GM21526 (cell line): ENCODE results near the gene SOX2.

Experiments
- ATAC-seq: cut with Tn5 transposase; IDR thresholded peaks from one replicate; pipeline ENCODE4 v1.9.1; 2021; ENCODE audit warnings: moderate library complexity; ENCODE audit not compliant: unreplicated experiment, low FRiP score

Gene SOX2

DNA sequence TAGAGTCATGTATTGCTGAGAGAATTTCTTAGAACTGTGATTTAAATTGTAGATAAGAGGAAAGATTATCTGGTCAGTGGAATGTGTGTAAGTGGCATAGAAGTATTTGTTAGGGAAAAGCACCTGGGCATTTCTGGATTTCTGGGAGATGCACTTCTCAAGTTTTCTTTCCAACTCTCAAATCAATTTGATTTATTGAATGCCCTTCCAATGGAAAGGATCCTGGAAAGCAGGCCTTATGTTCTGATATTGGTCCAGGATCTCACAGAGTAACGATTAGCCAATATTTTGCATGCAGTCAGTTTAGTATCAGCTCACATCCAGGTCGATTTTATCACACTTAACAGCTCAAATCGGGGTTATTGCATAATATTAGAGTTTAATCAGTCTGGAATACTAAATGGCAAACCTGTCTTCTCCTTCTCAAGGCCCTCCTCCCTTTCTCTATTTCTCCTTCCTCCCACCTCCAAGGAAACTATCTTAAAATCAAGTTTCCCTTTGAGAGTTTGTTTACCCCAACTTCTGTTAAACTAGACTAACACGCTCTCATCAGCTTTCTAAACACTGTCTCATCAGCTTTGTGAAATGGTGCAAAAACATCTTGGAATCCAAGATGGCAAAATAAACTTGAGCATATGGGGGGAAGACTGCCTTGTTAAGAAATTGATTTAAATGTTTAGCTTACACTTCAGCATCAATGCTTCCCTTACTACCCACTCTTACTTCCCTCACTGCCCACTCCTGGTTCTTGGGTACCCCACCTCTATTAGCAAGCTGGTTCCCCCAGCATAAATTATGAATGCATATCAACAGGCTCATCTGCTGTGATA, 9.5 kb downstream of the SOX2 start:
- ATAC-seq: no peak

DNA sequence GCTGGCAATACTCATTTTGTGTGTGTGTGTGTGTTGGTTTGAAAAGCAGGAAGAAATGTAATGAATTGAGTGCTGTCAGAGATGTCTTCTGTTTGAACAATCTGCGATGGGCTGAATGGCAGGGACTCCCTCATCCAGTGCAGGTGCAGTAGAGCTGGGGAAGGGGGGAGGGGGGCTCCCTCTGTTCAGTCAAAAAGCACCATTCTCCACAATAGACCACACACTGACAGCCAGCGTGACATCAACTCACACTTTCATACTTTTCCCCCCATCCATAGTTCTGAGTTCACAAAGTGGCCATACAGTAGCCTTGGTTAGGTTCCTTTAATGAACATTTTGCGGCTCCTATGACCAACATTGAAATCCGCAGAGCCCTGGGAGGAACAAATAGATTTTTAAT, 10.4 kb downstream of the SOX2 start:
- ATAC-seq: no peak

DNA sequence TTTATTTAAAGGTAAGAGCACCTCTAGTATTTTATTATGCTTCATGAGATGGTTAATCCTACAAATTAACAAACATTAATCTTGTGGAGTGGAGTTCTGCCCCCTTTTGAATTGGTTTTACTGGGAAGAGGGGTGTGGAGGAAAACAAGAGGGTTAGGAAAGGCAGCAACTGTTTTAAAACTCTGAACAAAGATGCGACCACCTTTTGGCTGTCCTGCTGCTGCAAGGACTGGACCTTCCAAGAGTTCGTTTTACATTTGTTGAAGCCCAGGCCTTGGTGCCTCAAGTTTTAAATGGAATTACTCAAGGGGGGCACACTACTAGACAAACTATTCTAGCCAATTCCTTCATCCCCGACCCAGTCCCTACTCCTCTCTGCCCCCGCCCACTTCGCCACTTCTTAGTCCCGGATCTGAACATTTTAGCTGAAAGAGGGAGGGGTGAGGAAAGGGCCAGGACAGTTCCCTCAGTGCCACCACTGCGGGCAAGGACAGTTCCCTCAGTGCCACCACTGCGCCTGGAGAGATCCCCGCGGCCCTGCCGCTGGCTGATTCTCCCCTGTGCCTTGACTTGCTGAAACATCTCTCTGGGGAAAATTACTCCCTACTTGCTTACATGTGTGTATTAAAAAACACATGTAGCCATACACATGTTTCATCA, 11.2 kb downstream of the SOX2 start:
- ATAC-seq: no peak

DNA sequence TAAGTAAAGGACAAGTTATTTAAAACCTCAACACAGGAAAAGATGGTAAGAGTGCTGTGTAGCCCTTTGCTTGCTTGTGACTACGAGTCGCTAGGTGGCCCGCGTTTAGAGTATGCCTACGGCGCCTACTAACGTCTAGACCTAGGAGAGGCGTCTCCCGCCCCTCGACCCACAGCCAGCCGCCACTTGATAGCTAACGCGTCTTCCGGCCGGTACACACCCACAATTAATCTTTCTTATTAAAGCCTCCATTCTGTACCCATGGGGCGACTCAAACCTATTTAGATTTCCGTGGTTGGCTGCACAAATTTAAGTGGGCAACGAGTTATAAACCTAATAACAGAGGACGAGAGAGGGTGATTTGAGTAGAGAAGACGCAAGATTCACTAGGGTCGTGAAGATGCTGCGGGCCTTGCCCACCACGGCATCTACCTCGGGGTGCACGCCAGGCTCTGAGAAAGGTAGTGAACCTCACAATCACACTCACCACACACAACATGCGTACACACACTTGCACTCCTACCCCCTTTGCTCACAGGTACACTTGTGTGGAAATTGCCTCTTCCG, 12.0 kb downstream of the SOX2 start:
- ATAC-seq: no peak

DNA sequence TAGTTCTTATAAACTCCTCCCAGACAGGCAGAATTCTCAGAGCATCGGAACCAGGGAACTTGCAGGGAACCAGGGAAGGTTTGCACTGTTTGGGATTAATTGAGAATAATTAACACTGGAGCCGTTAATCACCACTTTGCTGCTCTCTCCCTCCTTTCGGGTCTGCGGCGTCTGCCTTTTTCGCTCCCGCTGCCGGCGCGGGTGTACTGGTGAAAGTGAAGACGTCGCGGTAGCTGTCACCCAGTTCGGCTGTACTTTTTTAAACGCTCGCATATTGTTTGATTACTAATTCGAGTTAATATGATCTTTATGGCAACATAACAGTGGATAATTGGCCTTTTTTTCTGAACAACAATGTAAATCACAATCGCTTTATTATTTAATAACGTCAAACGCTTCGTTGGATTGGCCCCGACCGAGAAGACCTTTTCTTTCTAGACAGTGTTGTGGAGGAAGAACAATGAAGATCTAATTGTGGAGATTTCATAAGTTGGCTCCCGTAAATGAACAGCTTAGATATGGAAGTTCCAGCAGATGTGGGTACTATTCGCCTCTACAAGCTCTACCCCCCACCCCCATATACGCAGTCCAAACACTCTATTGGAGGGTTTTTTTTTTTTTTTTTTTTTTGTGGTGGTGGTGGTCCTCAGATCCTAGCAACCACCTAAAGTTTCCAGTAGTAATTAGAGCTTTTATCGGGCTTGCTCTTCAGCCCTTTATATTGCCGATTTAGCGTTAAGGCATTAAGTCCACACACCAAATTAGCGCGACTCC, 12.7 kb downstream of the SOX2 start:
- no peak for ATAC-seq

DNA sequence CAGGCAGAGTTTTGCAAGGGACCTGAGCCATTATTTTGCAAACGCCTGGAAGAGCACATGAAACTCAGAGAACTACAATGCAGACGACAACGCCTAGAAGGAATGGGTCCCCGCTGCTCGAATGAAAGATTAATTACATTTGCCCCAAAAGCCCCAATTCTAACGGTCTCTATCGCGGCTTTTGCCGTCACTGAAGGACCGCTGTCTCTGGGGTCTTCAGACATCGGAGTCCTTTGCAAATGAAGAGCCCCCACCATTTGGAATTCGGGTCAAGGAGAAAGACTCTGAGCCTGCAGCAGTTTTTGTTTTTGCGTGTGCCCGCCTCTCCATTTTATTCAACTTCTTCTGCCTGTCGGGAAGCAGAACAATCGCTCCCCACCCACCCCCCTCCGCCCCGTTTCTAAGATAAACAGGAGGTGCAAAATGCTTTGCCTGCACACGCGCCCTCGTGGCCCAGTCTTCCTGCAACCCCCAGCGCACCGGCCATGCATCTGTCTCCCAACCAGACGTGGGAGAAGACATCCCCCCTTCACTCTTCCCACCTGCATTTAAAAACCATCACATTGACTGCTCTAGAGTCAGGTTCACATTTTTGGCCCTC, 13.5 kb downstream of the SOX2 start:
- ATAC-seq: no peak

DNA sequence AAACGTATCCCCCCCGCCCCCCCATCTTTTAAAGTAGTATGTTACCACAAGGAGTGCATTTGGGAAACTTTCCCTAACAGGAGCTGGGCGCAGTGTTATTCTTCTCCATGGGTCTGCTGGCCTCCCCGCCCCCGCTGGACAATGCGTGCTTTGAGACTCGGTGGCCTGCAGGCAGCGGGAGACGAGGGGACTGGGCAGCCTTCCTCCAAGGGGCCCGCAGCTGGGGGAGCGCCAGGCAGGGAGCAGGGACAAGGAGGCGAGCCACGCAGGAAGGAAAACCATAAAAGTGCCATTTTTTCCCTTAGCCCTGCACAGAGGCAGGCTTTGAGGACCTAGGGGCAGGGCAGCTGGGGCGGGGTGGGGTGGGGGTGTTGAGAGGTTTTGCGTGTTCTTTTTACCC, 14.1 kb downstream of the SOX2 start:
- ATAC-seq: no peak

DNA sequence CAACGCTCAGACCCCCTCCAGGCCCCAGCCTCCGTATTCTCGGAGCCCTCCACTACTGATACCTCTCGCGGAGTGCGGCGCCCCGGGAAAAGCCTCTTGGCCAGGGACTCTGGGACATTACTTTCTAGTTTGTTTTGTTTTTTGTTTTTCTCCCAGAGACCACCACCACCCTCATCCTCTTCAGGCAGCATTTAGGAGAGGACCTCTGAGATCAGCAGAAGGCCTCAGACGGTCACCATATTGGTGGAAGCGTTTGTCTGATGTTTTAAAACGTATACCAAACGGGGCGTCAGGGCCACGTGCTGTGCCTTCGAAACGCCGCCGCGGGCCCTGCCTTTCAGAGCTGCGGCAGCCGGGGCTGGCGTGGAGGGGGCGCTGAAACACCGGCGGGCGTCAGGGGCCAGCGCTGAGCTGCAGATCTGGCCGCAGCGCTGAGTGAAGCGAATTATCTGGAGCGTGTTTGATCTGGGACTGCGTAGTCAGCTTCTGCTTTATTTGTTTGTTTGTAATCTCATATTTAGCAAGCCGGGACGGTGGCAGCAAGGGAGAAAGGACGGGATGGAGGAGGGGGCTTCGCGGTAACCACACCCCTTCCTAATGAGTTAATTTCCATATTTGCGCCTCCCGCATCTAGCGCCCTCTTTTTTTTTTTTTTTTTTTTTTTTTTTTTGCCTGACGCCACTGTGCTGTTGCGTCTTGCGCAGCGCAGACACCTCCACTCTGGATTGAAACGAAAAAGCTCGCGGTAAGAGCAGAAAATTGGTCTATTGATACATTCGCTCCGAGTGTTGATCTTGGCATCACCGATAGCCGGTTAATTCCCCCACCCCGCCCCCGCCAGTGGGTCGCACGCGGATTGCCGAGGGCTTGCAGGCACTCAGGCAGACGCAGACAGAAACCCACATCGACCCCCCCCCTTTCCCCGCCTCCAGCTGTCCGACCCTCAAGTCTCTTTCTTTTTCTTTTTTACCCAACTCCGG, 14.9 kb downstream of the SOX2 start:
- ATAC-seq: no peak

DNA sequence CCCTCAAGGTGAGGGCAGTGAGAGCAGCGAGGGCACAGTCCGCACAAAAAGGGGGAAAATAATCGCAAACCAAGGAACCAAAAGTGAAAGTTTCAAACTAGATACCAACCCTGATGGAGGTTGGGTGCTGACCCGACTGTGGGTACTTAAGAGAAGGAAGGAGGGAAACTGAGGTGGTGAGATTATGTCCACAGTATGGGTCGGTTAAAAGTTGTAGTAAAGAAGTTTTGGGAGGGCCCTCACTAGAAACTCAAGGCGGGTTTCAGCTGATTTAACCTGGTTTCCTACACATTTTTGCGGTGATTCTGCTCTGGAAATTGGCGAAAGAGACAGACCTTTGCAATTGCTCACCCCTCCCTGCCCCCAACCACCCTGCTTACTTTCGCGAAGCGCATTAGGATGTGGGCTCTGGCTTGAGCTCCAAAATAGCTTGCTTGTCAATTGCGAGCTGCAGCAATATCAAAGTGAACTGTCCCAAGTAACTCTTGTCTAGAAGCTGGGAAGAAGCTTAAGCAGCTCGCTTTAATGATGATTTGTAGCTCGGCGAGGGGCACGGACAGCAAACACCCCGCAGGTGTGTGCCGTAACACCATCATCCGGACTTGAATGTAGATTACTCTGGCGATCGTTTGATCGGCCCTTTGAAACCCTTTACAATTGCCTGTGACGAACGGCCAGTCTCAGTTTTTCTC, 15.8 kb downstream of the SOX2 start:
- ATAC-seq: no peak

DNA sequence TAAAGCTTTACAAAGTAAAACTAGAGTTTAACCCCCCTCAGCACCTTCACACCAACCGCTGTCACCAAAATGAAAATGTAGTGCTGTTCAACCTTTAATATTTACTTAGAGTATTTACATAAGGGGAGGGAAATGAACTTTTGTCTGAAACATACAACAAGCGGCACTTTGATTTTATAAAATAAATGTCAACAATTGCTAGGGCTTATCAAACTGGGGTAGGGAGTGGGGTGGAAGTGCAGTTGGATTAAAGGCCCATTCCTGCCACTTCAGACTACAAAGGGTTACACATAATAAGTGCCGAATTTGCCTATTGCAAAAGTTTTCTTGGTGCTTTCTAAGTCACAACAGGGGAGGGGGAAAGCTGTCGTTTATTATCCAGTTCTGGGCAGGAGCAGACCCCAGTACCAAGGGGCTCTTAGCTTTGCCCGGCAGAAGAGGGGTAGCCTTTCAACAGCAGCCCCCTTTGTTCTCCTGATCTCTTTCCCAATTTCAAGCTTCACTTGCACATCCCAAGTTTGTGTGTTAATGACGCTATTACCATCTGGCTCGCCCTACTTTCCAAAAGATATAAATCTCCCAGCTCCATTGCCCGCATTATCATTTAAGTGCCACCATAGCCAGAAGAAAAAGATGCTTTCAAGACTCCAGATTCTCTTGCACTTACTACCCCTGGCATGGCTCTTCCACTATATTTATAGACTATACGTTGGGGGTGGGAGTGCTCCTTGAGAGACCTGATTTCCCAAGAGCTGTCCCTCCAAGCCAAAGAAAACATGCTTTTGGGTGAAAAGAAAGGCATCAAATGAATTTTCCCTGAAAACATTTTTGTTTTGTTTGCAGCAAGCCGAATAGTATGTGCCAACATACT, 17.0 kb downstream of the SOX2 start:
- no peak for ATAC-seq

DNA sequence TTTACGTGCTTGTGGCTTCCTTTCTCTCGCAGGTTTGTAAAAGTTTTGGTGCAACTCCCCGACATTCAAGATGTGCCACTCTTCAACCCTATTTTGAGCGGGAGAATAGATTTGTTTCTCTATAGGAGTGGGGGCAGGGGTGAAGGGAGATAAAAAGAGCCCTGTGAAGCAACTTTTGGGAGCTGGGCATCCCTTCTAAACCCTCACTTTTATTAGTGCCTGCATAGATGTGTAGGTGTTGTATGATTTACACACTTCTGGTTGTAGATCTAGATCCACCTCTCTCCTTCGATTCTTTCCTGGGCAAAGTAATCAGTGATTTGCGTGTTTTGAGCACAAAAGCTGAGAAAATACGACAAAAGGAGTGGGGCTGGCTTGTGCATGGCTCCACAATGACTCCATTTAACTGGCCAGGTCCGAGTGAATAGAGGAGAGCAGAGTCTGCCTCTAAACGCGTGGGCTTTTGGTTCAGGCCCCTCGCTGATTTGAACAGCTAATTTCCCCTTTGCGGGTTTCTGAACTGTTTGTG, 17.7 kb downstream of the SOX2 start:
- no peak for ATAC-seq

DNA sequence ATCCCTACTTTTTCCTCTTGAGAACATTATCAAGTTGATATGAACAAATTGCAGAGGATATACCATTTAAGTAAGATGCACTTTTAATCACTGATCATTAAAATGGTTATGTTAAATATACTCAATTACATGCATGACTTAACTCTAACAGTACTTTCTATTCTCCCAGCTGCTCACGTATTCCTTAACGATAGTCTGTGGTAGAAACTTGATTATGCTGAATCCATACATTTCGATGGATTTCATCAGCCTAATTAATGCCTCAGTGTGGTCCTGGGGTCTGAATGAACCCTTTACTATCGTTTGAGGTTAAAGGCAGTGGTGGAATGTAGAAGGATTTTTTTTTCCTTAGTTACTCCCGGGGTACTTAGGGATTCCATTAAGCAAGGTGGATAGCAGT, 18.6 kb downstream of the SOX2 start:
- no peak for ATAC-seq

DNA sequence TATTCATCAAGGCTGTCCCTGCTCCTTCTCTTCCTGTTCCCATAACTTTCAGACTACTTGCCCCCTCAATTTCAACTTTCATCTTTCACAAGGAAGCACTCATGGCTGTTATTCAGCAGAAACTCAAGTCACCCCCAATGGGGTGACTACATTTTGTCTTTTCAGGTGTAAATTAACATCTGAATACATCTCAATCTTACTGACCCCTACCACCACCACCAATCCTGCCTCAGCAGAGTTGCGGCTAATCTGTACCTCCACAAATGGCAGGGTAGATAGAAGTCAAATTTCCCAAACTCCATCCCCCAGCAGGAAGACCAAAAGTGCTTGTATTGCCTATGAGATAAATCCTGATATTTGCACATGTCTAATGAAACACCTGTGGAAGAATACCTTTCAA, 19.2 kb downstream of the SOX2 start:
- no peak for ATAC-seq

DNA sequence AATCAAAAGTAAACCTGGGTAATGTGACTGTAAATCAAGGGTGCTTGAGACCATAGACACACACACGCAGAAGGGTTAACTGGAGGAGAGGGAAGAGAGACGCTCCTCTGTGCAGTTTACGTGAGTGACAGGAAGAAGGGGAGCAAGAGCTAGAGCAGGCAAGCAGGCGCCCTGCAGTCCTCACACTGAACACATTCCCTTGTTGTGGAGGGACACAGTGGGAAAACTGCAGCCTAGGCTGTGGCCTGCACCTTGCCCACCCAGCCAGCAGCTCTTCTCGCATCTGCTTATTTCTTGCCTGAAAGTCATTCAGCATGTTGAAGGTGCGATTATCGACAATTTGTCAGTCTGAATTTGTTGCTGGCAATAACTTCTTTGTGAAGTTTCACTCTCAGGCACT, 24.2 kb downstream of the SOX2 start:
- ATAC-seq: no peak

DNA sequence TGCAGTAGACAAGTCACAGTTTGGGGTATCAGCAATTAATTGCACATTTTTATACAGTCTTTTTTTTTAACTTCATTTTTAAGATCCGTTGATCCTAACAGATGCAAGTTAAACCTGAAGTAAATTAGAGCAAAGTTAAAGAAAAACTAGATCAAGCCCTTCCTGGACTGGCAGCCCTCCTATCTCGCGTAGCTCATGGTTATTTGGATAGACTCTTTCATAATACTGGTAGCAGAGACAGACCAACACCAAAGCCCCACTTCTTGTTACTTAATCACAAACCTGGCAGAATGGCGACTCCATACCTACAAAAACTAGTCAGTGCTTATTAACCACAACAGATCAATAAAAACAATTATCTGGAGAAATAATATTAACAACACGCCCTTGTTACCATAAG, 26.8 kb downstream of the SOX2 start:
- no peak for ATAC-seq

DNA sequence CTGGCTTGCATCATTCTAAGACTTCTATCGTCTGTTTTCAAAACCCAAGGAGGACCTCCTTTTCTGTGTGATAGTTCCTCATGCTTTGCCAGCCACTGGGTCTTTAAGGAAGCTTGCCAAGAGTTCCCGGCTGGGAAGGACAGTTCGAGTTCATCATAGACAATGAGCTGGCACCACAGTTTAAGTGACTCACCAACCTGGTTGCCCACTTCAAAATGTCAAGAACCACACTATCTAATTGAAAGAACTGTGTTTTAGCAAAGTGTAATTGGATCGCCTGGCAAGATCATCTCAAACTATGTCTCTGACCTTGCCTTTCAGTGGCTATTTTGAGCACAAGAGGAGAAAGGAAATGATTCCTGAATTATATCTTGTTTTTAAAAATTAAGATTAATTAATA, 27.9 kb downstream of the SOX2 start:
- no peak for ATAC-seq

DNA sequence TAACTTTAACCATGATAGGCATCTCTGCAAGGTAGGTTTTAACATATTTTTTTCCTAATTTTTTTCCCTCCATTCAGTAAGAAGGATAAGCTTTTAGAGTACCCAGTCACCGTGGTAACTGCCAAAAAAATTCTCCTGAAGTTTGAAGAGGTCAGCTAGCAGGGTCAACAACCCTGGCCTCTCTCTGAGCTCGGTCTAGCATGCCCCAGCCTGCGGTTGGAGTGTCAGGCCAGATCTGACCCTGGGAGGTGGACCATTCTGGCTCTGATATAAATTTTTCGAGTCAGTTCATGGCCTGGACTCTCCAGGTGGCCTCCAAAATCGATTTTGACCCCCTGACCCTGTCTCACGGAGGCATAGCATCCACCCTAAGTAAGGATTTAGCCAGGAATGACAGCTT, 29.7 kb downstream of the SOX2 start:
- ATAC-seq: no peak

DNA sequence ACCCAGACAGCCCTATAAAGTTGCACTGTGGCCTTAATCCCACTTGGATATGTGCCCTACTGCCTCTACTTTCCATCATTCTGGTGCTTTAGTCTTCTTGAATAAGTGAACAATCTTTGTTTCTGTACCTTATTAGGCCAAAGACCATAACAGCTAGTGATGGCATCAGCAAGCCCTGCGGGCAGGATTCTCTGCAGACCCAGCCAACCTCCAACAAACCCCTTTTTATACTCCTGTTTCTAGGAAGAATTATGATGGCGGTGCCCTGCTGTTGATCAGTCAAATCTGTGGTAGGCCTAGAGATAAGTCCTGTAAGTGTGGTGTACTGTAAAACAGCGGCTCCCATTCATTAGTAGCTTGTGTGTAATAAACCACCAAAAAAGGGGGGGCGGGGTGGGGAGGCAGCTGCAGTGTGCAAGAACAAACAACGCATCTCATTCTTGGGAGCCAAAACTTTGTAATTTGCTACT, 40.5 kb downstream of the SOX2 start:
- no peak for ATAC-seq
